Measurements from ENCODE around the gene VAPB.
"Not testable (repeated sequence)": the region's sequence is repeated elsewhere in the genome, so short reads cannot be mapped to it uniquely, and the experiment has no call there.

The VAPB gene

GRCh38 chr20:58417438-58417837 lies 28.4 kb downstream of the VAPB start:
- POLR2A ChIA-PET: no interaction called here
- CTCF ChIA-PET: no interaction called here
- TF ChIP-seq FOXM1 (IDR thresholded peaks at IDR 0.05; ENCODE audit: borderline replicate concordance): no peak
- TF ChIP-seq LEF1 (IDR thresholded peaks at IDR 0.05; ENCODE audit: borderline replicate concordance): no peak
- no peak for TF ChIP-seq SUZ12 (IDR thresholded peaks at IDR 0.05)
- no peak for TF ChIP-seq CTBP1 (IDR thresholded peaks at IDR 0.05; ENCODE audit: borderline replicate concordance)
- TF ChIP-seq FOXA1 (IDR thresholded peaks at IDR 0.05): no peak
- TF ChIP-seq TARDBP (IDR thresholded peaks at IDR 0.05): no peak
- TF ChIP-seq FOXK2 (IDR thresholded peaks at IDR 0.05): no peak
- TF ChIP-seq ZNF384 (IDR thresholded peaks at IDR 0.05): no peak
- no peak for TF ChIP-seq ELF4 (IDR thresholded peaks at IDR 0.05)
- no peak for TF ChIP-seq ARNT (IDR thresholded peaks at IDR 0.05)
- TF ChIP-seq L3MBTL2 (conservative IDR thresholded peaks at IDR 0.05): no peak
- TF ChIP-seq HDGF (IDR thresholded peaks at IDR 0.05; ENCODE audit: borderline replicate concordance): no peak
- TF ChIP-seq PKNOX1 (IDR thresholded peaks at IDR 0.05): no peak
- TF ChIP-seq NFRKB (IDR thresholded peaks at IDR 0.05): no peak
- TF ChIP-seq BHLHE40 (IDR thresholded peaks at IDR 0.05; ENCODE audit: borderline replicate concordance): no peak
- no peak for TF ChIP-seq SP1 (IDR thresholded peaks at IDR 0.05)
- DNase-seq (ENCODE audit: extremely low spot score): no peak

GRCh38 chr20:58418949-58419748 lies 30.1 kb downstream of the VAPB start:
- ChIA-PET CTCF (no interaction called here), POLR2A (no interaction called here)
- TF ChIP-seq SUZ12 (IDR thresholded peaks at IDR 0.05): no peak
- no peak for DNase-seq (ENCODE audit: extremely low spot score)

GRCh38 chr20:58420798-58421496 lies 31.9 kb downstream of the VAPB start:
- CTCF ChIA-PET: interaction anchor here (0.5 kb wide), 1 partner anchor 185 kb away, joined by 3 read pairs; no protein-coding TSS in a partner anchor
- no peak for TF ChIP-seq SP1 (IDR thresholded peaks at IDR 0.05)
- TF ChIP-seq ELF4 (IDR thresholded peaks at IDR 0.05): no peak
- TF ChIP-seq NFRKB (IDR thresholded peaks at IDR 0.05): no peak
- no peak for TF ChIP-seq ARNT (IDR thresholded peaks at IDR 0.05)
- POLR2A ChIA-PET: no interaction called here
- DNase-seq (ENCODE audit: extremely low spot score): no peak

GRCh38 chr20:58421497-58421850 lies 32.4 kb downstream of the VAPB start:
- TF ChIP-seq LEF1 (IDR thresholded peaks at IDR 0.05; ENCODE audit: borderline replicate concordance) (no peak), PKNOX1 (IDR thresholded peaks at IDR 0.05) (peak; percentile 24; the same call in 1 of the 2 replicates), CTBP1 (IDR thresholded peaks at IDR 0.05; ENCODE audit: borderline replicate concordance) (no peak)
- ChIA-PET CTCF (interaction anchor here (0.5 kb wide), 1 partner anchor 185 kb away, joined by 3 read pairs; no protein-coding TSS in a partner anchor), POLR2A (no interaction called here)
- DNase-seq (ENCODE audit: extremely low spot score): no peak

GRCh38 chr20:58424218-58424969 lies 35.4 kb downstream of the VAPB start:
- CTCF ChIA-PET: no interaction called here
- POLR2A ChIA-PET: no interaction called here

GRCh38 chr20:58427571-58427970 lies 38.5 kb downstream of the VAPB start:
- POLR2A ChIA-PET; CTCF ChIA-PET; DNase-seq (ENCODE audit: extremely low spot score): not testable (repeated sequence)

More at GRCh38 chr20:58424218-58424969, 35.4 kb downstream of the VAPB start:
- no peak for DNase-seq (ENCODE audit: extremely low spot score)
- TF ChIP-seq NFRKB (IDR thresholded peaks at IDR 0.05) (no peak), SUZ12 (IDR thresholded peaks at IDR 0.05) (no peak), BHLHE40 (IDR thresholded peaks at IDR 0.05; ENCODE audit: borderline replicate concordance) (no peak), ELF4 (IDR thresholded peaks at IDR 0.05) (no peak), FOXA1 (IDR thresholded peaks at IDR 0.05) (no peak), TARDBP (IDR thresholded peaks at IDR 0.05) (no peak), ZNF384 (IDR thresholded peaks at IDR 0.05) (no peak), HDGF (IDR thresholded peaks at IDR 0.05; ENCODE audit: borderline replicate concordance) (no peak), FOXK2 (IDR thresholded peaks at IDR 0.05) (no peak), FOXM1 (IDR thresholded peaks at IDR 0.05; ENCODE audit: borderline replicate concordance) (no peak), LEF1 (IDR thresholded peaks at IDR 0.05; ENCODE audit: borderline replicate concordance) (no peak), L3MBTL2 (conservative IDR thresholded peaks at IDR 0.05) (no peak), PKNOX1 (IDR thresholded peaks at IDR 0.05) (no peak), ARNT (IDR thresholded peaks at IDR 0.05) (no peak)
